ENCODE results near the gene EFCAB12. TPM values are rescaled to one million over a fixed set of nuclear protein-coding genes. Genes with fewer than 3 reads are reported as not detected.

Gene EFCAB12
- 0.32 and 0.34 TPM in 2 replicates for total RNA-seq

DNA sequence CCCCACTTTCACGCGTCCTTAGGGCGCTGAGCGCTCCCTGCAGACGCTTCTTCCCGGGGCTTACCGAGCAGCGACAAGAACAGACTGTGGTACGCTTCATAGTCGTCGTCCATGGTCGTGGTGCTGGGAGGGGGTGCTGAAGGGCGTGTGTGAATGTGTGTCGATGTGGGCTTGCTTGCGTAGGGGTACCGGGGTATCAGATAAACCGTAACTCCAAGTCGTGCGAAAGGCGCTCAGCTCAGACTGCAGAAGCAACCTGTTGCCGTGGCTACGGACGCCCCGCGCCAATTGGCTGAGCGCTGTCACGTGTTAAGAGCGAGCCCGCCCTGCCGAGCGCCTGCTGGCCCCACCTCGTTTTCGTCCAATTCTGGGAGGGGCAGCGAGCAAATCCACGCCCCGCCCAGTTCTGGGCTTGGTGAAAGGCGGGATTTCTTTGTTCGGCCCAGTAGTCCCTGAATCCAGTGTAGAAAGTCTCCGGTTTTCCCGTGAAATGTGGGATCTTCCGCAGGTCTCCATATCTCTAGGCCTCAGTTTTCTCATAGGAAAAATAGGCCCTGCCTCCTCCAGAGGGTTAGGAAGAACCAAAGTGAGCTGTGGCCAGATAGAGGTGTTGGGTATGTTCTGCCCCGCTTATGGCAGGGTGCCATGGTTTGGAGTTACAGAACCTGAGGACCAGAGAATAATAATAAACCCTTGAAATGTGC lies at the start of gene EFCAB12:
EFCAB12 (minus strand) TSS at position 261 of the 704 bp plus-strand sequence; CDS start at position 113, 148 bp downstream.
- DNase-seq (ENCODE audit: low spot score) = peak; percentile 88
- intact Hi-C loops (cut with micrococcal nuclease) = loop anchor here (1.0 to 2.0 kb wide), 3 partner anchors 12 to 112 kb away; partner anchors contain the start of gene IFT122
- Mint-ChIP-seq H3K4me3 (peak within 1 kb of the TSS; percentile 41), H3K36me3 (ENCODE audit: low read depth) (peaks cover 23% of the 10 kb centered on the region), H3K9me3 (no peaks in the 10 kb centered on the region), H3K27ac (peak within 1 kb of the TSS; percentile 69), H3K4me1 (ENCODE audit: low read depth) (peaks cover 51% of the 10 kb centered on the region), H3K27me3 (ENCODE audit: insufficient read depth) (peaks cover 4% of the 10 kb centered on the region)

DNA sequence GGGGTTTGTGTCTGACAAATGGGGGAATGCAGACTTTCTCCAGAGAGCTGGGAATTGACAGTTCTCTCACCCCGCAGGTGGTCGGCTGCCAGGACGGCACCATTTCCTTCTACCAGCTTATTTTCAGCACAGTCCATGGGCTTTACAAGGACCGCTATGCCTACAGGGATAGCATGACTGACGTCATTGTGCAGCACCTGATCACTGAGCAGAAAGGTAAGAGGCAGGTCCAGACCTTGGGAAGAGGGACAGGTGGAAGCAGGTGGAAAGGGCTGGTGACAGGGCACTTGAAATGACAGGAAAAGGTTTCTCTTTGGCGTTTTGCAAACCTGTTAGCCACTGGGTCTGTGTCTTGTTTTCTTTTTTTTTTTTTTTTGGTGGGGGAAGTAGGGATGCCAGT lies 48.1 kb upstream of the EFCAB12 start:
- H3K4me3 Mint-ChIP-seq = no peak overlapping the region

DNA sequence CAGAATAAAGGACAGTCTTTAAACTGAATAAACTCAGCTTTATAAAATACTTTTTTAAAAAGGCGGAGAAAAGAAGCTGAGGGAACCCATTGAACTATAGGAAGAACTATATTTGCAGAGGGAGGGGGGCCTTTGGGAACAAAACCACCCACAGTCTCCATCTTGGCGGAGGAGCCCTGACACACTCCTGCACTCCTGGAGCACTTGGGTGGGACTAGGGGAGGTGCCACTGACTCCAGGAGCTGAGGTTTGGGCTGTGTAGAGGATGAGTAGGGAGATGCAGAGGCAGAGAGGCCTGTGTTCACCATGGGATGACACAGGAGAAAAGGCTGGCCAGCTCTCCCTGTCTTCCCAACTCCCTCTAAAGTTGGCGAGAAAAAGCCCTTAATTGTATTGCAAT lies 47.4 kb upstream of the EFCAB12 start:
- H3K4me1 Mint-ChIP-seq (ENCODE audit: low read depth) = no peaks in the 10 kb centered on the region
- no peak overlapping the region for H3K4me3 Mint-ChIP-seq
- no peak for DNase-seq (ENCODE audit: low spot score)
- intact Hi-C loops (cut with micrococcal nuclease) = no loop called here
- H3K27me3 Mint-ChIP-seq (ENCODE audit: insufficient read depth) = no peaks in the 10 kb centered on the region
- H3K9me3 Mint-ChIP-seq = no peaks in the 10 kb centered on the region
- no peak overlapping the region for H3K27ac Mint-ChIP-seq
- peaks cover 8% of the 10 kb centered on the region for H3K36me3 Mint-ChIP-seq (ENCODE audit: low read depth)

More for the DNA sequence above, 48.1 kb upstream of the EFCAB12 start:
- peaks cover 8% of the 10 kb centered on the region for H3K36me3 Mint-ChIP-seq (ENCODE audit: low read depth)
- H3K9me3 Mint-ChIP-seq = no peaks in the 10 kb centered on the region
- intact Hi-C loops (cut with micrococcal nuclease) = no loop called here
- no peaks in the 10 kb centered on the region for H3K4me1 Mint-ChIP-seq (ENCODE audit: low read depth)
- H3K27me3 Mint-ChIP-seq (ENCODE audit: insufficient read depth) = no peaks in the 10 kb centered on the region
- no peak for DNase-seq (ENCODE audit: low spot score)
- H3K27ac Mint-ChIP-seq = no peak overlapping the region

DNA sequence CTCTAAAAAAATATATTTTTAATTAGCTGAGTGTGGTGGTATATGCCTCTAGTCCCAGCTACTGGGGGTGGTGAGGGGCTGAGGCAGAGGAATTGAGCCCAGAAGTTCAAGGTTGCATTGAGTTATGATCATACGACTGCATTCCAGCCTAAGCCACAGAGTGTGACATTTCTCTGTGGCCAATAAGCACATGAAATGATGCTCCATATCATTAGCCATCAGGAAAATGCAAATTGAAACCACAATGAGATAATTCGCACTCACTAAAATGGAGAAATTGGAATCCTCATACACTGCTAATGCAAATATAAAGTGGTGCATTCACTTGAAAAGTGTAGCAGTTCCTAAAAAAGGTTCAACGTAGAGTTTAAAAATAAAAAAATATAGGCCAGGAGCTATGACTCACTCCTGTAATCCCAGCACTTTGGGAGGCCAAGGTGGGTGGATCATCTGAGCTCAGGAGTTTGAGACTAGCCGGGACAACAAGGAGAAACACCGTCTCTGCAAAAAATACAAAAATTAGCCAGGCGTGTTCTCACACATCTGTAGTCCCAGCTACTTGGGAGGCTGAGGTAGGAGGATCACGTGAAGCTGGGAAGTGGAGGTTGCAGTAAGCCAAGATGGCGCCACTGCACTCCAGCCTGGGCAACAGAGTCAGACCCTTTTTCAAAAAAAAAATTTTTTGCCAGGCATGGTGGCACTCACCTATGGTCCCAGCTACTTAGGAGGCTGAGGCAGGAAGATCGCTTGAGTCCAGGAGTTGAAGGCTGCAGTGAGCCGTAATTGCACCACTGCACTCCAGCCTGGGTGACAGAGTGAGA lies 46.8 kb upstream of the EFCAB12 start:
- H3K36me3 Mint-ChIP-seq (ENCODE audit: low read depth) = peaks cover 3% of the 10 kb centered on the region
- no peaks in the 10 kb centered on the region for H3K27me3 Mint-ChIP-seq (ENCODE audit: insufficient read depth)
- no peak overlapping the region for H3K27ac Mint-ChIP-seq
- DNase-seq (ENCODE audit: low spot score) = no peak
- no peaks in the 10 kb centered on the region for H3K4me1 Mint-ChIP-seq (ENCODE audit: low read depth)
- intact Hi-C loops (cut with micrococcal nuclease) = no loop called here
- H3K9me3 Mint-ChIP-seq = no peaks in the 10 kb centered on the region
- no peak overlapping the region for H3K4me3 Mint-ChIP-seq

DNA sequence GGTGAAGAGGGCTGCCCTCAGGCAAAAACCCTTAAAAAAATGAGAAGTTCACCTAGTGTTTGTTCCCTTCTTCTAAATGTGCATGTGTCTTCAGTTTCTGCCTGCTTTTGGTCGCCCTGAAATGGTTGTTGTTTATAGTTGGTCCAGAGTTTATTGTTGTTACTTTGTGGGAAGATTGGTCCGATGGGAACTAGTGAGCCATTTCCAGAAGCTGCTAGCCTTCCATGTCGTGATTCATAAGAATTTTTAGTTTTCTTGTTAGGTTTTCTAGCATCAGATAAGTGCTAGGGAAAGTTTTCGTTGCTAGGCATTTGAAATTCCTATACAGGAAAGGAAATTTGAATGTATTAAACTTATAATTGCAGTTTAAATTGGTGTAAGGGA lies 45.3 kb upstream of the EFCAB12 start:
- DNase-seq (ENCODE audit: low spot score) = no peak
- Mint-ChIP-seq H3K36me3 (ENCODE audit: low read depth) (peaks cover 5% of the 10 kb centered on the region), H3K27me3 (ENCODE audit: insufficient read depth) (no peaks in the 10 kb centered on the region), H3K9me3 (no peaks in the 10 kb centered on the region), H3K27ac (peak overlapping the region; percentile 10), H3K4me1 (ENCODE audit: low read depth) (no peaks in the 10 kb centered on the region), H3K4me3 (no peak overlapping the region)
- intact Hi-C loops (cut with micrococcal nuclease) = no loop called here

DNA sequence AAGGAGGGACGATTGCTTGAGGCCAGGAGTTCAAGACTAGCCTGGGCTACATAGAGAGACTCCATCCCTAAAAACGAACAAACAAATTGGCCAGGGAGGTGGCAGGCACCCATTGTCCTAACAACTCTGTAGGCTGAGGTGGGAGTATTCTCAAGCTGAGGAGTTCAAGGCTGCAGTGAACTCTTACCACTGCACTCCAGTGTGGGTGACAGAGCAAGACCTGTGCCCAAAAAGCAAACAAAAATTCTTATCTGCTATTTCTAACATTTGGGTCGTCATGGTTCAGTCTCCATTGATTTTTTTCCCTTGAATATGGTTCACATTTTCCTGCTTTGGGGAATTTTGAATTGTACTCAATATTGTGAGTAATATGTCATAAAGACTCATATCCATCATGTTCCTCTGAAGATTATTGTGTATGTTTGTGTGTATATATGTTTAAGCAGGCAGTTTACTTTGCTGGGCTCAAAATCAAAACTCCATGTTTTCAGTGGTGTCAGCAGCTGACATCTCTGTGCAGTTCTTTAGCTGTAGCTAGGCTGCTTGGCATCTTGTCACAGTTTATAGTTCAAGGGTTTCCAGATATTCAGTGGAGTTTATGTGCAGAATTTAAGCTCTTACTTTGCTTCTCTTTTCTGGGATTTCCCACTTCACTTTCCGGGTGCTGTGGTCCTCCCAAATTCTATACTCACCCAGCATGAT lies 44.8 kb upstream of the EFCAB12 start:
- Mint-ChIP-seq H3K27me3 (ENCODE audit: insufficient read depth) (no peaks in the 10 kb centered on the region), H3K4me3 (no peak overlapping the region), H3K4me1 (ENCODE audit: low read depth) (no peaks in the 10 kb centered on the region), H3K27ac (no peak overlapping the region), H3K9me3 (no peaks in the 10 kb centered on the region), H3K36me3 (ENCODE audit: low read depth) (peaks cover 5% of the 10 kb centered on the region)
- intact Hi-C loops (cut with micrococcal nuclease) = no loop called here
- DNase-seq (ENCODE audit: low spot score) = no peak

DNA sequence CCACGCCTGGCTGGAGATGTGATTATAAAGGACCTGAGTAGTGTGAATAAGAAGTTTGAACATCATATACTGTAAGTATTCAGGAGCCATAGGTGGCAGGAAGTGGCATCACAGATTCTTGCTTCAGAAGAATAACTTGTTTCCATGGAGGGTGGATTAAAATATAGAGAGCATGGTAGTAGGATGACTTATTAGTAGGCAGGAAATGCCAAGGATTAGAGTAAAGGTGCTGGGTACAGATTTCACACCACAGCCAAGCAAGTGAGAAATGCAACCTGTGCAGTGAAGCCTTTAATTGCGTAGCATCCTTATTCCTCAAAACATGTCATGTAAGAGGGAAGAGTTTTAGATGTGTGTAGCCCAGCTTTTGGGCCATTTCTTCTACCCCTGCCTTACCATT lies 42.4 kb upstream of the EFCAB12 start:
- intact Hi-C loops (cut with micrococcal nuclease) = no loop called here
- DNase-seq (ENCODE audit: low spot score) = no peak
- H3K36me3 Mint-ChIP-seq (ENCODE audit: low read depth) = peaks cover 6% of the 10 kb centered on the region
- no peaks in the 10 kb centered on the region for H3K4me1 Mint-ChIP-seq (ENCODE audit: low read depth)
- no peaks in the 10 kb centered on the region for H3K9me3 Mint-ChIP-seq
- H3K27me3 Mint-ChIP-seq (ENCODE audit: insufficient read depth) = no peaks in the 10 kb centered on the region
- H3K4me3 Mint-ChIP-seq = no peak overlapping the region
- H3K27ac Mint-ChIP-seq = no peak overlapping the region

DNA sequence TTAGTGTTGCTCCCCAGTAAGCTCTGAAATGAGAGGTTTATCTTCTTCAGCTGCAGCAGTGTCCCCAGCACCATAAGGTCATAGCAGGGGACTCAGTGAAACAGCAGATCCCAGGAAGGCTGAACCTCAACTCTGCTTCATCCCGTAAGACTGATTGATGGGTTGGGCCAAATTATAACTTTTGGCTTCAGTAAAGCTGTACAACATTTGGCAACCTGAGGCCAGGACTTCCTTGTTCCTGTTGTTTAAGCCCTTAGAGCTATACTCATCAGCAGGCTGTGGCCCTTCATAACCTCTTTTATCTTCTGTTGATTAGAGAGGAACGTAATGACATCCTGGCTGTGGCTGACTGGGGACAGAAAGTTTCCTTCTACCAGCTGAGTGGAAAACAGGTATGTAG lies 40.6 kb upstream of the EFCAB12 start:
- peaks cover 4% of the 10 kb centered on the region for H3K36me3 Mint-ChIP-seq (ENCODE audit: low read depth)
- no peaks in the 10 kb centered on the region for H3K9me3 Mint-ChIP-seq
- H3K4me1 Mint-ChIP-seq (ENCODE audit: low read depth) = no peaks in the 10 kb centered on the region
- no peak for DNase-seq (ENCODE audit: low spot score)
- no peak overlapping the region for H3K4me3 Mint-ChIP-seq
- intact Hi-C loops (cut with micrococcal nuclease) = no loop called here
- H3K27ac Mint-ChIP-seq = no peak overlapping the region
- H3K27me3 Mint-ChIP-seq (ENCODE audit: insufficient read depth) = no peaks in the 10 kb centered on the region

DNA sequence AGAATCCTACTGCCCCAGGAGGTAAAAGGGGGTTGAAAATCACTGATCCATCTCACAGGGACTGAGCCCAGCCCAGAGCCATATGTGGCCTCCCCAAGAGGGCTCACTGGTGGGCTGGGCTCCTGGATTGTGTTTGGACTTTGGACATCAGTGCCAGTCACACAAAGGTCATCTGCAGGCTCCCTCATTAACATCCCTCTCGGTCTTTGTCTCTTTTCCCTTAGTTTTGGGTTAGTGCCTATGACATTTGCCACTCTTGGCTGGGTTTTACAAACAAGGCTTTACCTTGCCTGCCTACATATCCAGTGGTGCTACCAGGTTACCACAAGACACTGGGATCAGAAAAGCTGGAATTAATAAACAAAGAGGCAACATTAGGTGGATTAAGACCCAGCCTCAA lies 39.5 kb upstream of the EFCAB12 start:
- Mint-ChIP-seq H3K4me1 (ENCODE audit: low read depth) (no peaks in the 10 kb centered on the region), H3K4me3 (no peak overlapping the region), H3K9me3 (no peaks in the 10 kb centered on the region), H3K36me3 (ENCODE audit: low read depth) (peaks cover 4% of the 10 kb centered on the region), H3K27ac (no peak overlapping the region), H3K27me3 (ENCODE audit: insufficient read depth) (no peaks in the 10 kb centered on the region)
- intact Hi-C loops (cut with micrococcal nuclease) = no loop called here
- no peak for DNase-seq (ENCODE audit: low spot score)

DNA sequence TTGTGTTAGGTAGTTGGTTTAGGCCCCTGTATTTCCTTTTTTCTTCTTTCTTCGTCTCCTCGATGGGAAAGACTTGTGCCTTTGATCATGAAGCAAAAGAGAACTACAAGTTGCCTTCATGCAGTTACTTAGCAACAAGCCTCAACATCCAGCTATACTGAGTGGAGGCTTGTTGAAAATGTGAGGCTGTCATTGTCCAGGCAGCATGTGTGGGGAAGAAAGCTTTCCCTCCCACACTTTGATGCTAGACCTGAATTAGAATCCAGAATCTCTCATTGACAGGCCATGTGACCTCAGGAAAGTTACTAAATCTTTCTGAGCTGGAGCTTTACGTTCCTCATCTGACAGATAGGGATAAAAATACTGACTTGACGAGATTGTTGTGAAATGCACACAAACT lies 35.3 kb upstream of the EFCAB12 start:
- Mint-ChIP-seq H3K4me3 (no peak overlapping the region), H3K4me1 (ENCODE audit: low read depth) (peaks cover 18% of the 10 kb centered on the region), H3K36me3 (ENCODE audit: low read depth) (peaks cover 10% of the 10 kb centered on the region), H3K27ac (no peak overlapping the region), H3K27me3 (ENCODE audit: insufficient read depth) (no peaks in the 10 kb centered on the region), H3K9me3 (no peaks in the 10 kb centered on the region)
- no peak for DNase-seq (ENCODE audit: low spot score)
- intact Hi-C loops (cut with micrococcal nuclease) = no loop called here

DNA sequence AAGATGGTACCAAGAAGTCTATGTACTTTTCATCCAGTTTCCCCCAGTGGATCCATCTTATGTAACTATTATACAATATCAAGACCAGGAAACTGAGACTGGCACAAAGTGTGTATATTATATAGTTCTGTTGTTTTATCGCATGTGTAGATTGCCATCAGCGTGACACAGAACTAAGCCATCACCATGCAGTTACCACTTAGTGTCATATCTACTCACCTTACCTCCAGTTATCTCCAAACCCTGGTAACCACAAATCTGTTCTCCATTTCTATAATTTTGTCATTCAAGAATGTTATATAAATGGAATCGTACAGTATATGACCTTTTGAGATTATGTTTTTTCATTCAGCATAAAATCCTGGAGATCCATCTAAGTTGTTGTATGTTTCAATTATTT lies 34.7 kb upstream of the EFCAB12 start:
- no peaks in the 10 kb centered on the region for H3K27me3 Mint-ChIP-seq (ENCODE audit: insufficient read depth)
- H3K4me1 Mint-ChIP-seq (ENCODE audit: low read depth) = peaks cover 18% of the 10 kb centered on the region
- no peaks in the 10 kb centered on the region for H3K9me3 Mint-ChIP-seq
- H3K4me3 Mint-ChIP-seq = no peak overlapping the region
- no peak for DNase-seq (ENCODE audit: low spot score)
- H3K27ac Mint-ChIP-seq = no peak overlapping the region
- peaks cover 10% of the 10 kb centered on the region for H3K36me3 Mint-ChIP-seq (ENCODE audit: low read depth)
- intact Hi-C loops (cut with micrococcal nuclease) = no loop called here

DNA sequence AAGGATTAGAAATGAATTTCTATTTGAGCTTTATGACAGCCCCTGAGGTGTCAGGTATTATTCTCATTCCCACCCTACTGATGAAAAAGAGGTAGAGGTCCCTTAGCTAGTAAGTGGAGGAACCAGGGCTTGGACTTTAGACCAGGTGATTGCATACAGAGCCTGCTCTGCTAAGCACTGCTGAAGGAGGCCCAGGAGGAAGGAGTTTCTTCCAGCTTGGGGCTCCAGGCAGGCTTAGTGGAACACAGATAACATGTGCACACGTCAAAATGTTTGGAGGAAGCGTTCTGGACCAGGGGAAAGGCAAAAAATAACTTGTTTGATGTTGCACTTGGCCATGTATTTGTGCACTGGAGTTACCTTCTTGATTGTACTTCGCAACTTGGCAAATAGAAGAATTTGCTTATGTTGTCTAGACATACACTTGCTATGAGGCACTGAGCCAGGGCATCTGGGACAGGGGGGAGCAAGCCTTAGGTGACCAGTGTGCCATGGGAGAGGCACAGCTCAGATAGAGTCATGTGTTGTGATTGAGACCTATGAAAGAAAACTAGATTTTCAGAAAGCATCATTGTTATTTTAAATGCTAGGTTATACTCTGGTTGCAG lies 34.0 kb upstream of the EFCAB12 start:
- Mint-ChIP-seq H3K9me3 (no peaks in the 10 kb centered on the region), H3K4me1 (ENCODE audit: low read depth) (peaks cover 18% of the 10 kb centered on the region), H3K36me3 (ENCODE audit: low read depth) (peaks cover 10% of the 10 kb centered on the region), H3K27ac (no peak overlapping the region), H3K27me3 (ENCODE audit: insufficient read depth) (no peaks in the 10 kb centered on the region), H3K4me3 (no peak overlapping the region)
- intact Hi-C loops (cut with micrococcal nuclease) = no loop called here
- DNase-seq (ENCODE audit: low spot score) = no peak

All from activated T-helper 1 cell treated with anti-CD3 and anti-CD28 coated beads, Interleukin-12 subunit alpha, Interleukin-12 subunit beta, Interleukin-2, Interleukin-4 antibody, amounts not matched to agents 30 ng/mL and 10 ng/mL and 1 ng/mL, durations not matched to agents 14 hours and 24 hours and 36 hours (primary cell).